IMR-90 (cell line): ENCODE measurements around the gene ROR2. TPM values are rescaled to one million over a fixed set of nuclear protein-coding genes. Genes with fewer than 3 reads are reported as not detected.
A peak's percentile ranks its signal among the peaks of the same experiment; 100 is the strongest.

Source experiments
- ATAC-seq: fragments of 200-7000 bp; cut with Tn5 transposase; 2 replicates; pipeline ENCODE4 v1.9.1; 2020; ENCODE audit warnings: low read depth, mild to moderate bottlenecking, moderate library complexity
- BruUV-seq: library from RNA; stranded (reverse); fragments of 400-500 nt; replicated peaks from 2 replicates; lab custom pipeline; 2021; lab: Mats Ljungman, UMichigan
- CTCF ChIA-PET: fragments of 300-600 bp; formaldehyde crosslinking; extraction: SDS; loops from one replicate; lab custom pipeline; 2021; ENCODE audit warnings: antibody characterized with exemption; lab: Yijun Ruan, JAX
- POLR2A ChIA-PET: fragments of 300-600 bp; sonication (Branson Sonifier 250); formaldehyde crosslinking; loops from one replicate; lab custom pipeline; 2022; ENCODE audit warnings: antibody characterized with exemption; ENCODE audit not compliant: unreplicated experiment; lab: Charles Lee
- DNase-seq: peaks from one replicate; pipeline ENCODE4 v3.0.0; 2013
- H2AFZ ChIP-seq: replicated peaks from 2 replicates; pipeline ENCODE3; 2013; ENCODE audit warnings: low read length, mild to moderate bottlenecking; ENCODE audit not compliant: poor library complexity
- H2AK5ac ChIP-seq: 2 replicates; pipeline ENCODE4 v1.6.1; 2013; ENCODE audit warnings: low read depth, low read length, inconsistent platforms
- H2AK9ac ChIP-seq: replicated peaks from 2 replicates; pipeline ENCODE3; 2013; ENCODE audit warnings: mild to moderate bottlenecking, low read depth, low read length, moderate library complexity; ENCODE audit not compliant: poor library complexity
- H2BK120ac ChIP-seq: 2 replicates; pipeline ENCODE4 v1.6.1; 2013; ENCODE audit warnings: low read depth, low read length, inconsistent platforms
- H2BK15ac ChIP-seq: 3 replicates; pipeline ENCODE4 v1.6.1; 2013; ENCODE audit warnings: low read depth, low read length, inconsistent platforms
- H2BK20ac ChIP-seq: 2 replicates; pipeline ENCODE4 v1.6.1; 2013; ENCODE audit warnings: low read depth, mild to moderate bottlenecking, inconsistent platforms, low read length, moderate library complexity
- H2BK5ac ChIP-seq: 2 replicates; pipeline ENCODE4 v1.6.1; 2013; ENCODE audit warnings: mild to moderate bottlenecking, low read depth, low read length, inconsistent platforms; ENCODE audit not compliant: poor library complexity, severe bottlenecking
- H3K14ac ChIP-seq: replicated peaks from 2 replicates; pipeline ENCODE4 v1.6.1; 2013; ENCODE audit warnings: low read depth, low read length, inconsistent platforms
- H3K18ac ChIP-seq: 2 replicates; pipeline ENCODE4 v1.6.1; 2013; ENCODE audit warnings: low read depth, low read length, control low read depth
- H3K23ac ChIP-seq: 2 replicates; pipeline ENCODE4 v1.6.1; 2013; ENCODE audit warnings: low read depth, low read length, inconsistent platforms
- H3K27ac ChIP-seq: 2 replicates; pipeline ENCODE4 v1.5.1; 2013; ENCODE audit warnings: mild to moderate bottlenecking, control low read depth, low read length; ENCODE audit not compliant: insufficient read depth
- H3K27me3 ChIP-seq: 2 replicates; pipeline ENCODE4 v1.6.1; 2013; ENCODE audit warnings: low read length; ENCODE audit not compliant: control insufficient read depth, insufficient read depth
- H3K36me3 ChIP-seq: 2 replicates; pipeline ENCODE4 v1.6.1; 2013; ENCODE audit warnings: low read length, mixed read lengths; ENCODE audit not compliant: control insufficient read depth, insufficient read depth
- H3K4ac ChIP-seq: 2 replicates; pipeline ENCODE4 v1.6.1; 2013; ENCODE audit warnings: low read depth, low read length, inconsistent platforms
- H3K4me1 ChIP-seq: 2 replicates; pipeline ENCODE4 v1.6.1; 2013; ENCODE audit warnings: low read length, mixed read lengths; ENCODE audit not compliant: control insufficient read depth, insufficient read depth
- H3K4me2 ChIP-seq: 2 replicates; pipeline ENCODE4 v1.6.1; 2013; ENCODE audit warnings: low read depth, mild to moderate bottlenecking, control low read depth, low read length, moderate library complexity
- H3K4me3 ChIP-seq: 2 replicates; pipeline ENCODE4 v1.5.1; 2013; ENCODE audit warnings: low read depth, mild to moderate bottlenecking, control low read depth, low read length, moderate library complexity; ENCODE audit not compliant: insufficient read depth
- H3K56ac ChIP-seq: 2 replicates; pipeline ENCODE4 v1.6.1; 2013; ENCODE audit warnings: low read length, inconsistent platforms; ENCODE audit not compliant: insufficient read depth; ENCODE audit errors: extremely low read depth
- H3K79me1 ChIP-seq, 2 experiments: 2 replicates each; pipeline ENCODE4 v1.6.1; 2013; ENCODE audit warnings: low read length in 2 of 2, inconsistent platforms in 1 of 2, low read depth in 1 of 2
- H3K9ac ChIP-seq: 2 replicates; pipeline ENCODE4 v1.6.1; 2013; ENCODE audit warnings: low read depth, low read length, control low read depth
- H3K9me1 ChIP-seq: 2 replicates; pipeline ENCODE4 v1.6.1; 2013; ENCODE audit warnings: low read length, inconsistent platforms; ENCODE audit not compliant: insufficient read depth
- H3K9me3 ChIP-seq: 2 replicates; pipeline ENCODE4 v1.6.1; 2013; ENCODE audit warnings: low read length; ENCODE audit not compliant: control insufficient read depth, insufficient read depth
- H4K20me1 ChIP-seq: 2 replicates; pipeline ENCODE4 v1.6.1; 2013; ENCODE audit warnings: low read length, inconsistent platforms; ENCODE audit not compliant: insufficient read depth
- H4K5ac ChIP-seq: 2 replicates; pipeline ENCODE4 v1.6.1; 2013; ENCODE audit warnings: mild to moderate bottlenecking, low read depth, low read length, control low read depth
- H4K8ac ChIP-seq, 2 experiments: 2 replicates each; pipeline ENCODE4 v1.6.1; 2013; ENCODE audit warnings: low read depth in 2 of 2, low read length in 2 of 2, control low read depth in 1 of 2, inconsistent platforms in 1 of 2
- H4K91ac ChIP-seq: 2 replicates; pipeline ENCODE4 v1.6.1; 2013; ENCODE audit warnings: low read depth, low read length, inconsistent platforms; ENCODE audit not compliant: insufficient read depth
- BHLHE40 ChIP-seq: fragments of 150-350 bp; IDR thresholded peaks from 2 replicates; pipeline ENCODE4 v1.6.1; 2016; ENCODE audit warnings: mild to moderate bottlenecking, low read depth, low read length
- CEBPB ChIP-seq: IDR thresholded peaks from 2 replicates; pipeline ENCODE4 v1.6.1; 2012; ENCODE audit warnings: low read depth, low read length, improper control_type of control experiment
- ELK1 ChIP-seq: fragments of 150-350 bp; IDR thresholded peaks from 2 replicates; pipeline ENCODE4 v1.6.1; 2016; ENCODE audit warnings: low read depth, mild to moderate bottlenecking, low read length, moderate library complexity, borderline replicate concordance
- FOS ChIP-seq: fragments of 150-350 bp; IDR thresholded peaks from 2 replicates; pipeline ENCODE4 v1.6.1; 2016; ENCODE audit warnings: low read depth, low read length
- MAFK ChIP-seq: IDR thresholded peaks from 2 replicates; pipeline ENCODE4 v1.6.1; 2012; ENCODE audit warnings: low read depth, low read length, improper control_type of control experiment
- MAZ ChIP-seq: IDR thresholded peaks from 2 replicates; pipeline ENCODE4 v1.6.1; 2012; ENCODE audit warnings: low read depth, mild to moderate bottlenecking, low read length, improper control_type of control experiment, moderate library complexity, borderline replicate concordance
- MXI1 ChIP-seq: IDR thresholded peaks from 2 replicates; pipeline ENCODE4 v1.6.1; 2012; ENCODE audit warnings: low read depth, mild to moderate bottlenecking, low read length, moderate library complexity, borderline replicate concordance
- NFE2L2 ChIP-seq: fragments of 150-350 bp; IDR thresholded peaks from 2 replicates; pipeline ENCODE4 v1.6.1; 2016; ENCODE audit warnings: low read depth, mild to moderate bottlenecking, low read length
- POLR2A ChIP-seq: IDR thresholded peaks from 2 replicates; pipeline ENCODE4 v1.6.1; 2012; ENCODE audit warnings: mild to moderate bottlenecking, low read depth, low read length
- RCOR1 ChIP-seq: IDR thresholded peaks from 2 replicates; pipeline ENCODE4 v1.6.1; 2012; ENCODE audit warnings: mild to moderate bottlenecking, low read length, improper control_type of control experiment; ENCODE audit not compliant: insufficient replicate concordance
- SMC3 ChIP-seq: fragments of 150-350 bp; IDR thresholded peaks from 2 replicates; pipeline ENCODE4 v1.6.1; 2016; ENCODE audit warnings: low read depth, mild to moderate bottlenecking, antibody characterized with exemption, low read length, moderate library complexity
- USF2 ChIP-seq: fragments of 150-350 bp; IDR thresholded peaks from 2 replicates; pipeline ENCODE4 v1.6.1; 2017; ENCODE audit warnings: mild to moderate bottlenecking, antibody characterized with exemption, low read length, low read depth
- WGBS, 2 experiments: methylation state at CpG; one replicate each; pipeline versions ENCODE4 v1.1.5 to v1.1.7; 2013; ENCODE audit warnings: missing lambda C conversion rate in 2 of 2; ENCODE audit not compliant: insufficient read length in 1 of 2; ENCODE audit errors: extremely low coverage in 2 of 2; 5-methylcytosine and 5-hydroxymethylcytosine counted together
- dilution Hi-C: fragments of 300-500 bp; cut with HindIII; formaldehyde crosslinking; loops from one replicate; pipeline ENCODE4 v1.14.3; 2018; ENCODE audit warnings: low sequenced_read_pairs; ENCODE audit not compliant: unreplicated experiment
- in situ Hi-C: fragments of 300-500 bp; cut with MboI; formaldehyde crosslinking; loops from 3 replicates; pipeline ENCODE4 v1.14.3; 2019; ENCODE audit warnings: low sequenced_read_pairs, inconsistent platforms, mixed read lengths
- intact Hi-C: fragments of 100-400 bp; cut with micrococcal nuclease; formaldehyde crosslinking; loops from 2 replicates; pipeline ENCODE4 v1.10.0; 2022
- polyA plus RNA-seq, 3 experiments: library from polyadenylated mRNA; depleted of rRNA; stranded (reverse); fragments of >200 nt; gene quantifications; 2 replicates each; pipeline ENCODE4 v1.2.3, GENCODE V29; 2012; ENCODE audit warnings: low replicate concordance in 1 of 3
- total RNA-seq: library from RNA; depleted of rRNA; stranded (reverse); fragments of >200 nt; gene quantifications from 2 replicates; pipeline ENCODE4 v1.2.3, GENCODE V29; 2012

Gene ROR2
- total and polyA plus RNA-seq, 2 of the 4 experiments (the other 2 are of a cell fraction) = 2.3 to 4.8 TPM

DNA sequence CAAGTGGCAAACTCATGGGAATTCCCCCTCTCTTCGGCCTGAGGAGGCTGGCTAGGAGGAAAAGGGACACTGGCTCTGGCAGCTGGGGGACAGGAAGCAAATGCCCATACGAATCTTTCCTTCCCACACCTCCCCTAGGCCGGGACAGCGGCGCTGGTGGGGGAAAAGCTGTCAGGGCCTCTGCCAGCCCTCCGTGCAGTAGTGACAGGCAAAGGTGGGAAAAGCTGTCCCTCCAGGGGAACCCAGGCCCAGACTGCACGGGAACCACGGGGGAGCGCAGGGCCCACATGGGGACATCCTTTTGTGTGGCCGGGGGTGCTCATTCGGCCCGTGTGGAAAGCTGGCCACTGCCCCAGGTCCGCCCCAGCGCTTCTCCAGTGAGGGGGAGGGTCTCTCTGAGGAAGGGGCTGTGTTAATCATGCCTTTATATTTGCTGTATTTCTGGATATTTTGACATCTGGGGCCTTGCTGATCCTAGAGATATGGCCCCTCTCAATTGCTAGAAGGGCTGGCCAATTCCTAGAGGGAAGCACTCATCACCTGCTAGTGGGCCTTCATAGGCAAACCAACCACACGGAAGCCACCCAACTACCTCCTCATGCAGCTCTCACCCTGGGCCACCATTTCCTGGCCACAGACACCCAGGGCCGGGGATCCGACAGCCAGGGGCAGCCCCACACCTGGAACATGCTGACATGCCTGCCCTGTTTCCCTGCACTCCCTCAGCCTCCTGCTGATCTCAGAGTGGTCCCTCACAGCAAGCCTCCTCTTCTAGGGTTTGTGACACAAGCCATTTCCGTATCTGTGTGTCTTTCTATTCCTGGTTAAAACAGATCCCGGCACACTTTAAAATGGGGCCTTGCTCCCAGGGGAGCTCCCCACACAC is 138.8 kb downstream of the ROR2 start:
- H3K9me3 ChIP-seq = no peaks in the 10 kb centered on the region
- H3K4me2 ChIP-seq = no peak overlapping the region
- no peak overlapping the region for H3K14ac ChIP-seq
- intact Hi-C loops (no loop called here), in situ Hi-C loops (no loop called here), dilution Hi-C loops (no loop called here)
- H2BK20ac ChIP-seq = no peak overlapping the region
- ChIA-PET CTCF (no interaction called here), POLR2A (no interaction called here)
- H3K4me1 ChIP-seq = peaks cover 35% of the 10 kb centered on the region
- peaks cover 2% of the 10 kb centered on the region; the same call in 1 of the 2 replicates for H3K27me3 ChIP-seq
- H4K5ac ChIP-seq = no peak overlapping the region
- TF ChIP-seq USF2 (no peak), SMC3 (no peak), BHLHE40 (no peak), NFE2L2 (no peak), MAFK (no peak), ELK1 (no peak), FOS (no peak), RCOR1 (no peak), POLR2A (no peak), CEBPB (no peak), MXI1 (no peak), MAZ (no peak)
- peaks cover 0 to 3% of the 10 kb centered on the region in 2 experiments; a peak in 1 of 4 replicates for H3K79me1 ChIP-seq
- H2BK15ac ChIP-seq = 0 out of 3 replicates have a peak overlapping the region, but pooled peaks have one; percentile 27
- H3K4ac ChIP-seq = no peak overlapping the region; the same call in 1 of the 2 replicates
- H2BK120ac ChIP-seq = peak overlapping the region; percentile 3; the same call in 1 of the 2 replicates
- peak overlapping the region; percentile 24; the same call in 1 of the 2 replicates for H4K91ac ChIP-seq
- no peak for ATAC-seq
- H2AK5ac ChIP-seq = peak overlapping the region; percentile 67
- H3K18ac ChIP-seq = peak overlapping the region; percentile 12; the same call in 1 of the 2 replicates
- peaks cover 7% of the 10 kb centered on the region; the same call in 1 of the 2 replicates for H4K20me1 ChIP-seq
- no peak overlapping the region for H3K9ac ChIP-seq
- H3K56ac ChIP-seq = no peak overlapping the region
- WGBS, 2 experiments = 95% methylated on average over 3 of the region's 19 CpGs; no CpG with 5 or more reads in 1 of the 2 experiments
- no peak overlapping the region for H2AFZ ChIP-seq
- H3K27ac ChIP-seq = no peak overlapping the region
- no TSS peak for BruUV-seq
- peaks cover 13% of the 10 kb centered on the region for H3K9me1 ChIP-seq
- H3K4me3 ChIP-seq = no peak overlapping the region
- no peak overlapping the region for H2BK5ac ChIP-seq
- no peaks in the 10 kb centered on the region for H3K36me3 ChIP-seq
- DNase-seq = no peak
- no peak overlapping the region for H4K8ac ChIP-seq
- H3K23ac ChIP-seq = no peak overlapping the region
- H2AK9ac ChIP-seq = peak overlapping the region; percentile 16
